ENCODE results near the gene ZNF629.

ZNF629 gene

DNA sequence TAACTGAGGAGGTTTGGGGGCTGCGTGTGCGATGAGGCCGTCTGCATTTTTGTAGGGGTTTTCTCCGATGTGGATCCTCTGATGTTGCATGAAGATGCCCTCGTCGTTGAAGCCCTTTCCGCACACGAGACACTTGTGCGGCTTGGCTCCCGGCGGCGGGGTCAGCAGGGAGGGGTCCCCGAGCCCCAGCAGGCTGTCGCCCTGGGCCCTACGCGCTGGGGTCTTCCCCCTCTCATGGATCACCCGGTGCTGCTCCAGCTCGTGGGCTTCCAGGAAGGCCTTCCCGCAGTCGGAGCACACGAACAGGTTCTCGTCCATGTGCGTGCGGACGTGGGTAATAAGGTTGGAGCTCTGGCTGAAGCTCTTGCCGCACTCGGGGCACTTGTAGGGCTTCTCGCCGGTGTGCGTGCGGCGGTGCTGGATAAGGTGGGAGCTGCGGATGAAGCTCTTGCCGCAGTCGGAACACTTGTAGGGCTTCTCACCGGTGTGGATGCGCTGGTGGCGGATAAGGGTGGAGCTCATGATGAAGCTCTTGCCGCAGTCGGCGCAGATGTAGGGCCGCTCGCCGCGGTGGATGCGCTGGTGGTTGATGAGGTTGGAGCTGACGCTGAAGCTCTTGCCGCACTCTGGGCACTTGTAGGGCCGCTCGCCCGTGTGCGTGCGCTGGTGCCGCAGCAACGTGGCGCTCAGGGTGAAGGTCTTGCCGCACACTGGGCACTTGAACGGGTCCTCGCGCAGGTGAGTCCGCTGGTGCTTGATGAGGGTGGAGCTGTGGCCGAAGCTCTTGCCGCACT is 4.3 kb downstream of the ZNF629 start:
- TF ChIP-seq BACH2 (CRISPR knock-in tag; IDR thresholded peaks at IDR 0.05; ENCODE audit: borderline replicate concordance) (no peak), RARB (CRISPR knock-in tag; IDR thresholded peaks at IDR 0.05) (no peak), PPARA (CRISPR knock-in tag; IDR thresholded peaks at IDR 0.05; ENCODE audit: borderline replicate concordance) (no peak), ZNF565 (CRISPR knock-in tag; conservative IDR thresholded peaks at IDR 0.05; ENCODE audit: low read depth) (no peak), TCF4 (CRISPR knock-in tag; IDR thresholded peaks at IDR 0.05; ENCODE audit: borderline replicate concordance) (no peak), GLIS3 (CRISPR knock-in tag; IDR thresholded peaks at IDR 0.05) (no peak), CSDC2 (CRISPR knock-in tag; IDR thresholded peaks at IDR 0.05) (no peak), ZNF70 (CRISPR knock-in tag; IDR thresholded peaks at IDR 0.05) (no peak), OSR1 (CRISPR knock-in tag; IDR thresholded peaks at IDR 0.05) (no peak), ARNTL (CRISPR knock-in tag; IDR thresholded peaks at IDR 0.05; ENCODE audit: borderline replicate concordance, low read depth) (no peak), ISL1 (CRISPR knock-in tag; IDR thresholded peaks at IDR 0.05) (no peak), ESRRG (CRISPR knock-in tag; IDR thresholded peaks at IDR 0.05) (no peak), ZFP3 (CRISPR knock-in tag; IDR thresholded peaks at IDR 0.05) (no peak), ZFP30 (CRISPR knock-in tag; IDR thresholded peaks at IDR 0.05) (no peak), TOX (CRISPR knock-in tag; IDR thresholded peaks at IDR 0.05; ENCODE audit: borderline replicate concordance) (no peak)
- TF ChIP-seq, protein P1, sequence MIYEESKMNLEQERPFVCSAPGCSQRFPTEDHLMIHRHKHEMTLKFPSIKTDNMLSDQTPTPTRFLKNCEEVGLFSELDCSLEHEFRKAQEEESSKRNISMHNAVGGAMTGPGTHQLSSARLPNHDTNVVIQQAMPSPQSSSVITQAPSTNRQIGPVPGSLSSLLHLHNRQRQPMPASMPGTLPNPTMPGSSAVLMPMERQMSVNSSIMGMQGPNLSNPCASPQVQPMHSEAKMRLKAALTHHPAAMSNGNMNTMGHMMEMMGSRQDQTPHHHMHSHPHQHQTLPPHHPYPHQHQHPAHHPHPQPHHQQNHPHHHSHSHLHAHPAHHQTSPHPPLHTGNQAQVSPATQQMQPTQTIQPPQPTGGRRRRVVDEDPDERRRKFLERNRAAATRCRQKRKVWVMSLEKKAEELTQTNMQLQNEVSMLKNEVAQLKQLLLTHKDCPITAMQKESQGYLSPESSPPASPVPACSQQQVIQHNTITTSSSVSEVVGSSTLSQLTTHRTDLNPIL (CRISPR knock-in tag; IDR thresholded peaks at IDR 0.05; ENCODE audit: low read depth): no peak
- TF ChIP-seq, protein P2, sequence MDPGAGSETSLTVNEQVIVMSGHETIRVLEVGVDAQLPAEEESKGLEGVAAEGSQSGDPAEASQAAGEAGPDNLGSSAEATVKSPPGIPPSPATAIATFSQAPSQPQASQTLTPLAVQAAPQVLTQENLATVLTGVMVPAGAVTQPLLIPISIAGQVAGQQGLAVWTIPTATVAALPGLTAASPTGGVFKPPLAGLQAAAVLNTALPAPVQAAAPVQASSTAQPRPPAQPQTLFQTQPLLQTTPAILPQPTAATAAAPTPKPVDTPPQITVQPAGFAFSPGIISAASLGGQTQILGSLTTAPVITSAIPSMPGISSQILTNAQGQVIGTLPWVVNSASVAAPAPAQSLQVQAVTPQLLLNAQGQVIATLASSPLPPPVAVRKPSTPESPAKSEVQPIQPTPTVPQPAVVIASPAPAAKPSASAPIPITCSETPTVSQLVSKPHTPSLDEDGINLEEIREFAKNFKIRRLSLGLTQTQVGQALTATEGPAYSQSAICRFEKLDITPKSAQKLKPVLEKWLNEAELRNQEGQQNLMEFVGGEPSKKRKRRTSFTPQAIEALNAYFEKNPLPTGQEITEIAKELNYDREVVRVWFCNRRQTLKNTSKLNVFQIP (CRISPR knock-in tag; IDR thresholded peaks at IDR 0.05; ENCODE audit: borderline replicate concordance, low read depth): no peak
- TF ChIP-seq, protein P3, sequence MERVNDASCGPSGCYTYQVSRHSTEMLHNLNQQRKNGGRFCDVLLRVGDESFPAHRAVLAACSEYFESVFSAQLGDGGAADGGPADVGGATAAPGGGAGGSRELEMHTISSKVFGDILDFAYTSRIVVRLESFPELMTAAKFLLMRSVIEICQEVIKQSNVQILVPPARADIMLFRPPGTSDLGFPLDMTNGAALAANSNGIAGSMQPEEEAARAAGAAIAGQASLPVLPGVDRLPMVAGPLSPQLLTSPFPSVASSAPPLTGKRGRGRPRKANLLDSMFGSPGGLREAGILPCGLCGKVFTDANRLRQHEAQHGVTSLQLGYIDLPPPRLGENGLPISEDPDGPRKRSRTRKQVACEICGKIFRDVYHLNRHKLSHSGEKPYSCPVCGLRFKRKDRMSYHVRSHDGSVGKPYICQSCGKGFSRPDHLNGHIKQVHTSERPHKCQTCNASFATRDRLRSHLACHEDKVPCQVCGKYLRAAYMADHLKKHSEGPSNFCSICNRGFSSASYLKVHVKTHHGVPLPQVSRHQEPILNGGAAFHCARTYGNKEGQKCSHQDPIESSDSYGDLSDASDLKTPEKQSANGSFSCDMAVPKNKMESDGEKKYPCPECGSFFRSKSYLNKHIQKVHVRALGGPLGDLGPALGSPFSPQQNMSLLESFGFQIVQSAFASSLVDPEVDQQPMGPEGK (CRISPR knock-in tag; IDR thresholded peaks at IDR 0.05; ENCODE audit: borderline replicate concordance): no peak
- no peak for ATAC-seq

DNA sequence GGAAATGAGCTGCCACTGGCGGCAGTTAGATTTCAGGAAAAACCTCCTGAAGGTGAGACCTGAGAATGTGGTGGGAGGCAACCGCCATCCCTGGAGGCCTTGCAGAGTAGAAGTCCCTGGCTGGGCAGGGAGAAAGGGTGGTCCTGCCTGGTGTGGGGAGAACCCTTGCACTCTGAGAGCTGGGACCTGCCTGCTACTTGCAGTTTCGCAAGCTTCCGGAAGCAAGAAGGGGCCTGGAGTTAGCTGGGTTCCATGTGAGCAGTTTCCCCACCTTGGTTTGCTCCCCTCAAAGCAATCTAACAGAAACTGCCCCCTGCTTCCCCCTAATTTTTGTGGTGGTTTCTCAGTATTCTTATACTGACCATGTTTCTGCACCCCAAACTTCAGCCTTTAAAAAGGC is 6.5 kb downstream of the ZNF629 start:
- TF ChIP-seq, protein P4, sequence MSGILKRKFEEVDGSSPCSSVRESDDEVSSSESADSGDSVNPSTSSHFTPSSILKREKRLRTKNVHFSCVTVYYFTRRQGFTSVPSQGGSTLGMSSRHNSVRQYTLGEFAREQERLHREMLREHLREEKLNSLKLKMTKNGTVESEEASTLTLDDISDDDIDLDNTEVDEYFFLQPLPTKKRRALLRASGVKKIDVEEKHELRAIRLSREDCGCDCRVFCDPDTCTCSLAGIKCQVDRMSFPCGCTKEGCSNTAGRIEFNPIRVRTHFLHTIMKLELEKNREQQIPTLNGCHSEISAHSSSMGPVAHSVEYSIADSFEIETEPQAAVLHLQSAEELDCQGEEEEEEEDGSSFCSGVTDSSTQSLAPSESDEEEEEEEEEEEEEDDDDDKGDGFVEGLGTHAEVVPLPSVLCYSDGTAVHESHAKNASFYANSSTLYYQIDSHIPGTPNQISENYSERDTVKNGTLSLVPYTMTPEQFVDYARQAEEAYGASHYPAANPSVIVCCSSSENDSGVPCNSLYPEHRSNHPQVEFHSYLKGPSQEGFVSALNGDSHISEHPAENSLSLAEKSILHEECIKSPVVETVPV (CRISPR knock-in tag; IDR thresholded peaks at IDR 0.05): no peak
- TF ChIP-seq GLIS3 (CRISPR knock-in tag; IDR thresholded peaks at IDR 0.05): no peak
- TF ChIP-seq, protein P5, sequence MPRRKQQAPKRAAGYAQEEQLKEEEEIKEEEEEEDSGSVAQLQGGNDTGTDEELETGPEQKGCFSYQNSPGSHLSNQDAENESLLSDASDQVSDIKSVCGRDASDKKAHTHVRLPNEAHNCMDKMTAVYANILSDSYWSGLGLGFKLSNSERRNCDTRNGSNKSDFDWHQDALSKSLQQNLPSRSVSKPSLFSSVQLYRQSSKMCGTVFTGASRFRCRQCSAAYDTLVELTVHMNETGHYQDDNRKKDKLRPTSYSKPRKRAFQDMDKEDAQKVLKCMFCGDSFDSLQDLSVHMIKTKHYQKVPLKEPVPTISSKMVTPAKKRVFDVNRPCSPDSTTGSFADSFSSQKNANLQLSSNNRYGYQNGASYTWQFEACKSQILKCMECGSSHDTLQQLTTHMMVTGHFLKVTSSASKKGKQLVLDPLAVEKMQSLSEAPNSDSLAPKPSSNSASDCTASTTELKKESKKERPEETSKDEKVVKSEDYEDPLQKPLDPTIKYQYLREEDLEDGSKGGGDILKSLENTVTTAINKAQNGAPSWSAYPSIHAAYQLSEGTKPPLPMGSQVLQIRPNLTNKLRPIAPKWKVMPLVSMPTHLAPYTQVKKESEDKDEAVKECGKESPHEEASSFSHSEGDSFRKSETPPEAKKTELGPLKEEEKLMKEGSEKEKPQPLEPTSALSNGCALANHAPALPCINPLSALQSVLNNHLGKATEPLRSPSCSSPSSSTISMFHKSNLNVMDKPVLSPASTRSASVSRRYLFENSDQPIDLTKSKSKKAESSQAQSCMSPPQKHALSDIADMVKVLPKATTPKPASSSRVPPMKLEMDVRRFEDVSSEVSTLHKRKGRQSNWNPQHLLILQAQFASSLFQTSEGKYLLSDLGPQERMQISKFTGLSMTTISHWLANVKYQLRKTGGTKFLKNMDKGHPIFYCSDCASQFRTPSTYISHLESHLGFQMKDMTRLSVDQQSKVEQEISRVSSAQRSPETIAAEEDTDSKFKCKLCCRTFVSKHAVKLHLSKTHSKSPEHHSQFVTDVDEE (CRISPR knock-in tag; IDR thresholded peaks at IDR 0.05): no peak
- no peak for TF ChIP-seq ZNF565 (CRISPR knock-in tag; conservative IDR thresholded peaks at IDR 0.05; ENCODE audit: low read depth)
- no peak for TF ChIP-seq ZNF70 (CRISPR knock-in tag; IDR thresholded peaks at IDR 0.05)
- TF ChIP-seq ZC3H10 (CRISPR knock-in tag; IDR thresholded peaks at IDR 0.05): no peak
- no peak for TF ChIP-seq ARNTL (CRISPR knock-in tag; IDR thresholded peaks at IDR 0.05; ENCODE audit: borderline replicate concordance, low read depth)
- ATAC-seq: no peak

DNA sequence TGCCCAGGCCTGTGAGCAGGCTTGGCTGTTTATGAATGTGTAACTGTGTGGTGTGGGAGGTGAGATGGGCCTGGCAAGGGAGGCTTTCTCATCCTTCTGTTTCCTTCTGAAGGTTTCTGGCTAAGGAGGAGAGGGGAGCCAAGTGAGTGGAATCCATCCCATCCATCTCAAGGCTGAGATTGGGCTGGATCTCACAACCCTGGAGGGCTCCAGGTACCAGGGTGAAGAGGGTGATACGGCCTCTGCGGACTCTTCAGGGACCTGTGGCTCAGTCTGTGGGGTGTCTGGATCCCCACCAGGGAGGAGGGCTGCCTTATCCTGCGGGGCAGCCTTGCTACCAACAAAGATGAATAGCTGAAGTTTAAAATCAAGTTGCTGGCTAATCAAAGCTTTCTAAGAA is 7.0 kb downstream of the ZNF629 start:
- no peak for ATAC-seq
- no peak for TF ChIP-seq BACH2 (CRISPR knock-in tag; IDR thresholded peaks at IDR 0.05; ENCODE audit: borderline replicate concordance)
- TF ChIP-seq TOX (CRISPR knock-in tag; IDR thresholded peaks at IDR 0.05; ENCODE audit: borderline replicate concordance): no peak
- TF ChIP-seq, protein P2 (CRISPR knock-in tag; IDR thresholded peaks at IDR 0.05; ENCODE audit: borderline replicate concordance, low read depth): no peak
- no peak for TF ChIP-seq SNAI2 (CRISPR knock-in tag; IDR thresholded peaks at IDR 0.05)
- TF ChIP-seq RARB (CRISPR knock-in tag; IDR thresholded peaks at IDR 0.05): no peak
- no peak for TF ChIP-seq ZFP3 (CRISPR knock-in tag; IDR thresholded peaks at IDR 0.05)
- no peak for TF ChIP-seq TCF4 (CRISPR knock-in tag; IDR thresholded peaks at IDR 0.05; ENCODE audit: borderline replicate concordance)
- TF ChIP-seq ZFP30 (CRISPR knock-in tag; IDR thresholded peaks at IDR 0.05): no peak
- TF ChIP-seq, protein P3 (CRISPR knock-in tag; IDR thresholded peaks at IDR 0.05; ENCODE audit: borderline replicate concordance): no peak
- no peak for TF ChIP-seq CSDC2 (CRISPR knock-in tag; IDR thresholded peaks at IDR 0.05)
- TF ChIP-seq ZNF565 (CRISPR knock-in tag; conservative IDR thresholded peaks at IDR 0.05; ENCODE audit: low read depth): no peak
